NCI-H2081 (cell line): ENCODE data around the gene WNK2.
"Not testable (repeated sequence)": the region's sequence is repeated elsewhere in the genome, so short reads cannot be mapped to it uniquely, and the experiment has no call there.

Experiments used
- DNase-seq, 2 experiments: peaks; one replicate each; lab custom pipeline; 2025; lab: John Stamatoyannopoulos, UW

WNK2 gene

GRCh38 chr9:93336720-93337119 lies 152.8 kb downstream of the WNK2 start:
- DNase-seq, result no peak

- not testable (repeated sequence) for DNase-seq
These were observed 154.3 kb downstream of the WNK2 start for GRCh38 chr9:93338196-93338595.

- DNase-seq, result no peak
These were observed 156.2 kb downstream of the WNK2 start for GRCh38 chr9:93340091-93340490.

GRCh38 chr9:93341820-93342219 lies 157.9 kb downstream of the WNK2 start:
- not testable (repeated sequence) for DNase-seq

- DNase-seq, result not testable (repeated sequence)
These were observed 158.5 kb downstream of the WNK2 start for GRCh38 chr9:93342428-93342827.

- no peak for DNase-seq
These were observed 159.7 kb downstream of the WNK2 start for GRCh38 chr9:93343663-93344062.

GRCh38 chr9:93345643-93346230 lies 161.8 kb downstream of the WNK2 start:
- no peak for DNase-seq

- no peak for DNase-seq
These were observed 162.5 kb downstream of the WNK2 start for GRCh38 chr9:93346231-93347112.

- DNase-seq, result not testable (repeated sequence)
These were observed 163.5 kb downstream of the WNK2 start for GRCh38 chr9:93347371-93347975.

- not testable (repeated sequence) for DNase-seq
These were observed 169.7 kb downstream of the WNK2 start for GRCh38 chr9:93353413-93354310.

GRCh38 chr9:93354451-93354850 lies 170.5 kb downstream of the WNK2 start:
- DNase-seq, result no peak

GRCh38 chr9:93355827-93356226 lies 171.9 kb downstream of the WNK2 start:
- no peak for DNase-seq

GRCh38 chr9:93357649-93358048 lies 173.7 kb downstream of the WNK2 start:
- DNase-seq, result no peak

- DNase-seq, result not testable (repeated sequence)
These were observed 176.0 kb downstream of the WNK2 start for GRCh38 chr9:93359907-93360306.

- no peak for DNase-seq
These were observed 178.1 kb downstream of the WNK2 start for GRCh38 chr9:93361995-93362394.

GRCh38 chr9:93364734-93365426 lies 180.9 kb downstream of the WNK2 start:
- DNase-seq, result no peak

- DNase-seq, result no peak
These were observed 181.6 kb downstream of the WNK2 start for GRCh38 chr9:93365427-93366118.

GRCh38 chr9:93366119-93366447 lies 182.1 kb downstream of the WNK2 start:
- DNase-seq, result no peak

GRCh38 chr9:93366486-93366885 lies 182.5 kb downstream of the WNK2 start:
- DNase-seq, result not testable (repeated sequence)

- no peak for DNase-seq
These were observed 184.5 kb downstream of the WNK2 start for GRCh38 chr9:93368437-93368836.

GRCh38 chr9:93369686-93370085 lies 185.7 kb downstream of the WNK2 start:
- no peak for DNase-seq
